Measurements from ENCODE around the gene SLC25A21.

- TF ChIP-seq RAD21 (IDR thresholded peaks at IDR 0.05; ENCODE audit: low read depth) (no peak), EP300 (IDR thresholded peaks at IDR 0.05; ENCODE audit: borderline replicate concordance) (no peak), NFIC (IDR thresholded peaks at IDR 0.05) (no peak), EGR1 (IDR thresholded peaks at IDR 0.05) (no peak), ZBTB7A (IDR thresholded peaks at IDR 0.05; ENCODE audit: low read depth) (no peak), TEAD4 (IDR thresholded peaks at IDR 0.05) (no peak), MAX (IDR thresholded peaks at IDR 0.05) (no peak), YY1 (IDR thresholded peaks at IDR 0.05; ENCODE audit: low read depth) (no peak), REST (IDR thresholded peaks at IDR 0.05; ENCODE audit: low read depth) (no peak)
These were observed 354.2 kb downstream of the SLC25A21 start for GRCh38 chr14:36818246-36818645.
